Duodenal mucosa (tissue), 2 donors: Measurements from ENCODE around the gene SLC16A3.

Source experiments
- H3K27ac ChIP-seq: one replicate; pipeline ENCODE4 v1.7.0; 2013; ENCODE audit warnings: low read depth, low read length
- H3K27me3 ChIP-seq, 2 donors: one replicate each; pipeline ENCODE4 v1.7.0; 2013; ENCODE audit warnings: low read length in 2 of 2, control low read depth in 1 of 2; ENCODE audit not compliant: insufficient read depth in 2 of 2, control insufficient read depth in 1 of 2
- H3K36me3 ChIP-seq, 2 donors: one replicate each; pipeline ENCODE4 v1.7.0; 2013; ENCODE audit warnings: low read length in 2 of 2, control low read depth in 1 of 2; ENCODE audit not compliant: insufficient read depth in 2 of 2, control insufficient read depth in 1 of 2
- H3K4me1 ChIP-seq, 2 donors: one replicate each; pipeline ENCODE4 v1.7.0; 2013; ENCODE audit warnings: low read length in 2 of 2, control low read depth in 1 of 2; ENCODE audit not compliant: insufficient read depth in 2 of 2, control insufficient read depth in 1 of 2
- H3K4me3 ChIP-seq, 2 donors: one replicate each; pipeline ENCODE4 v1.7.0; 2013; ENCODE audit warnings: low read length in 2 of 2, low read depth in 1 of 2
- H3K9ac ChIP-seq, 2 donors: one replicate each; pipeline ENCODE4 v1.7.0; 2013; ENCODE audit warnings: low read length in 2 of 2, low read depth in 1 of 2
- H3K9me3 ChIP-seq, 2 donors: one replicate each; pipeline ENCODE4 v1.7.0; 2013; ENCODE audit warnings: low read length in 2 of 2, control low read depth in 1 of 2; ENCODE audit not compliant: control insufficient read depth in 1 of 2

SLC16A3 gene

DNA sequence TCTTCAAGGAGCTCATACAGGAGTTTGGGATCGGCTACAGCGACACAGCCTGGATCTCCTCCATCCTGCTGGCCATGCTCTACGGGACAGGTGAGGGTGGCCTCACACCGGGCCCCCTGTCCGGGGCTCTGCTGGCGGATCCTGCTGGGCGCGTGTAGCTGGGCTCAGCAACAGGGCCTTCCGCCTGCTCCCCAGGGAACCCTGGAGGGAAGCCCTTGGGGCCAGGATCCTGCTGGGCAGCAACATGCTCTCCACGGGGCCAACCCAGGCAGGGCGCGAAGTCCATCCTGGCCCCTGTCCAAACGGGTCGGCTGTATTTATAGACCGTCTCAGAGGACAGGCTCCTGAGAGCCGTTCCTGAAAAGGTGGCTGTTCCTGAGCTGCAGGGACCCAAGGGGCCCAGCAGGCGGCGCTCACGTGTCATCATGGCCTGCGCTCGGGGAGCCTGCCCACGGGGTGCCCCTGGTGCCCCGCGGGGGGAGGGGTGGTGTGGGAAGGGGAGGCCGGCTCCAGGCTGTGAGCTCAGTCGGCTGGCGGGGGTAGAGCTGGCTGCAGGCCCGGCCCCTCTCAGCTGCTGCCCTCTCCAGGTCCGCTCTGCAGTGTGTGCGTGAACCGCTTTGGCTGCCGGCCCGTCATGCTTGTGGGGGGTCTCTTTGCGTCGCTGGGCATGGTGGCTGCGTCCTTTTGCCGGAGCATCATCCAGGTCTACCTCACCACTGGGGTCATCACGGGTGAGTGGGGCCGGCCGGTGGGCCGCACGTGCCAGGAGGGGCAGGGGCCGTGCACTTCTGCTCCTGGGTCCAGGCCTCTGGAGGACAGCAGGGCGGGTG, 7.5 kb downstream of the SLC16A3 start:
- peaks cover 0 to 19% of the 10 kb centered on the region in 2 donors for H3K36me3 ChIP-seq
- no peaks in the 10 kb centered on the region for H3K9me3 ChIP-seq
- no peaks in the 10 kb centered on the region for H3K27me3 ChIP-seq
- H3K9ac ChIP-seq: peak overlapping the region; percentile 18 to 58
- peak overlapping the region; percentile 32 for H3K27ac ChIP-seq
- H3K4me1 ChIP-seq: peaks cover 47 to 68% of the 10 kb centered on the region in 2 donors
- no peak overlapping the region for H3K4me3 ChIP-seq

DNA sequence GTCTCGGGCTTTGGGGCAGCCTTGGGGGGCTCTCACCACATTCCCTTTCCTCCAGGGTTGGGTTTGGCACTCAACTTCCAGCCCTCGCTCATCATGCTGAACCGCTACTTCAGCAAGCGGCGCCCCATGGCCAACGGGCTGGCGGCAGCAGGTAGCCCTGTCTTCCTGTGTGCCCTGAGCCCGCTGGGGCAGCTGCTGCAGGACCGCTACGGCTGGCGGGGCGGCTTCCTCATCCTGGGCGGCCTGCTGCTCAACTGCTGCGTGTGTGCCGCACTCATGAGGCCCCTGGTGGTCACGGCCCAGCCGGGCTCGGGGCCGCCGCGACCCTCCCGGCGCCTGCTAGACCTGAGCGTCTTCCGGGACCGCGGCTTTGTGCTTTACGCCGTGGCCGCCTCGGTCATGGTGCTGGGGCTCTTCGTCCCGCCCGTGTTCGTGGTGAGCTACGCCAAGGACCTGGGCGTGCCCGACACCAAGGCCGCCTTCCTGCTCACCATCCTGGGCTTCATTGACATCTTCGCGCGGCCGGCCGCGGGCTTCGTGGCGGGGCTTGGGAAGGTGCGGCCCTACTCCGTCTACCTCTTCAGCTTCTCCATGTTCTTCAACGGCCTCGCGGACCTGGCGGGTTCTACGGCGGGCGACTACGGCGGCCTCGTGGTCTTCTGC, 8.4 kb downstream of the SLC16A3 start:
- no peaks in the 10 kb centered on the region for H3K9me3 ChIP-seq
- peaks cover 53 to 69% of the 10 kb centered on the region in 2 donors for H3K4me1 ChIP-seq
- H3K4me3 ChIP-seq: no peak overlapping the region
- H3K36me3 ChIP-seq: peaks cover 0 to 21% of the 10 kb centered on the region in 2 donors
- no peak overlapping the region for H3K27ac ChIP-seq
- H3K27me3 ChIP-seq: no peaks in the 10 kb centered on the region
- H3K9ac ChIP-seq: no peak overlapping the region

DNA sequence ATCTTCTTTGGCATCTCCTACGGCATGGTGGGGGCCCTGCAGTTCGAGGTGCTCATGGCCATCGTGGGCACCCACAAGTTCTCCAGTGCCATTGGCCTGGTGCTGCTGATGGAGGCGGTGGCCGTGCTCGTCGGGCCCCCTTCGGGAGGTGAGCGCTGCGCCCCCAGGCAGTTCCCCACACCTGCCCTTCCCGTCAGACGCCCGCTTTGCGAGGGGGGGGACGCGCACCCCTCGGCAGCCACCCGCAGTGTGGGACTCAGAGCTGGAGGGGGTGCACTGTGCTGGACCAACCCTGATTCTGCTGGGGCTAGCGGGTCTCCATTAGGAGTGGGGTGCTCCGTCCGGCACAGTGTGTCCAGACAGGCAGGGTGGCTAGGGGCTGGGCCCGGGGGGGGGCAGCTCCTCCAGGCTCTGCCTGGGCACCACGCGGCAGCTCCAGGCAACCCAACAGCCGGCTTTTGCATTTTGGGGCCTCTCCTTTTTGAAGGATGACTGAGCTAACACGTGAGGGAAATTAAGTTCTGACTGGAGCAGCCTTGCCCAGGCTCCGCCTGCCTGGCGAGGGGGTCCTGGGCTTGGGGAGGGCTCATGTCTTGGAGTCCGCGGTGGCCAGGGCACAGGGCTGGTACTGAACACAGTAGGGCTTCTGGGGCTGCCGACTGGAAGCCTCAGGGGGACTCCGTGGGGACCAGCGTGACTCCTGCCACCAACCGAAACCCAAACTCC, 9.1 kb downstream of the SLC16A3 start:
- Histone ChIP-seq H3K27me3 (no peaks in the 10 kb centered on the region), H3K36me3 (peaks cover 4 to 28% of the 10 kb centered on the region in 2 donors), H3K9ac (peak overlapping the region in 1 of 2 donors; percentile 51), H3K4me3 (peak overlapping the region; percentile 48 to 57), H3K27ac (no peak overlapping the region), H3K4me1 (peaks cover 60 to 72% of the 10 kb centered on the region in 2 donors), H3K9me3 (no peaks in the 10 kb centered on the region)

DNA sequence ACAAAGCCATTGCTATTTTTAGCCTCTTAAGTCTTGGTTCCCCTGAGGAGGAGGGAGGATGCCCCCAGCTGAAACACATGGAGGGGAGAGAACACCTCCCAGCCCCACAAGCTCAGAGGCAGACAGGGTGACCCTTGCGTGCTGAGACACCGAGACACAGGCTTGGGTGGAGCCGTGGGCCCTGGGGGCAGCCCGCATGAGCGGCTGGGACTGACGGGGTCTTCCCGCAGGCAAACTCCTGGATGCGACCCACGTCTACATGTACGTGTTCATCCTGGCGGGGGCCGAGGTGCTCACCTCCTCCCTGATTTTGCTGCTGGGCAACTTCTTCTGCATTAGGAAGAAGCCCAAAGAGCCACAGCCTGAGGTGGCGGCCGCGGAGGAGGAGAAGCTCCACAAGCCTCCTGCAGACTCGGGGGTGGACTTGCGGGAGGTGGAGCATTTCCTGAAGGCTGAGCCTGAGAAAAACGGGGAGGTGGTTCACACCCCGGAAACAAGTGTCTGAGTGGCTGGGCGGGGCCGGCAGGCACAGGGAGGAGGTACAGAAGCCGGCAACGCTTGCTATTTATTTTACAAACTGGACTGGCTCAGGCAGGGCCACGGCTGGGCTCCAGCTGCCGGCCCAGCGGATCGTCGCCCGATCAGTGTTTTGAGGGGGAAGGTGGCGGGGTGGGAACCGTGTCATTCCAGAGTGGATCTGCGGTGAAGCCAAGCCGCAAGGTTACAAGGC, 9.8 kb downstream of the SLC16A3 start:
- Histone ChIP-seq H3K36me3 (peaks cover 11 to 36% of the 10 kb centered on the region in 2 donors), H3K4me3 (peak overlapping the region; percentile 48 to 57), H3K4me1 (peaks cover 63 to 79% of the 10 kb centered on the region in 2 donors), H3K27me3 (no peaks in the 10 kb centered on the region), H3K9ac (peak overlapping the region in 1 of 2 donors; percentile 51), H3K27ac (no peak overlapping the region), H3K9me3 (no peaks in the 10 kb centered on the region)

DNA sequence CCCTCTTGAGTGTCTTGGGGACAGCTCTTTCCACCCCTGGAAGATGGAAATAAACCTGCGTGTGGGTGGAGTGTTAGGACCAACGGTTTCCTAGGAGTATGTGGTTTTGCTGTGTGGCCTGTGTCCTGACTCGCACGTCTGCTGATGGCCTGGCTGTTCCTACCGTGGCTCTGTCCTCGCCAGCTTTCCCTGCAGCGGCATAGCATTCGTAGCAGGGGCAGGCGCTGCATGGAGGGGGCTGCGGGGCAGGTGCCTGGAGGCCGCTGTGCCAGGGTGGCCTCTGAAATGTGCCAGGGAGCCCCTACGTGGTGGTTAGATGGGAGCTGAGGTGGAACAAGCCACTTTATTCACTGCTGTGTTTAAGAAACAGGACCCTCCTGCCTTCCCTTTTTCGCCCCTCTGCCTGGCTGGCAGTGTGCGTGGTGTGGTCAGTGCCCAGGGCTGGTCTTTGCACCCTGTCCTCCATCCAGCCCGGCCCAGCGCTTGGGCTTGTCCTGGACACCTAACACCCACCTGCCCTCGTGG, 10.6 kb downstream of the SLC16A3 start:
- Histone ChIP-seq H3K9me3 (no peaks in the 10 kb centered on the region), H3K9ac (peak overlapping the region in 1 of 2 donors; percentile 2), H3K4me1 (peaks cover 63 to 81% of the 10 kb centered on the region in 2 donors), H3K4me3 (no peak overlapping the region), H3K36me3 (peaks cover 19 to 44% of the 10 kb centered on the region in 2 donors), H3K27ac (no peak overlapping the region), H3K27me3 (no peaks in the 10 kb centered on the region)

DNA sequence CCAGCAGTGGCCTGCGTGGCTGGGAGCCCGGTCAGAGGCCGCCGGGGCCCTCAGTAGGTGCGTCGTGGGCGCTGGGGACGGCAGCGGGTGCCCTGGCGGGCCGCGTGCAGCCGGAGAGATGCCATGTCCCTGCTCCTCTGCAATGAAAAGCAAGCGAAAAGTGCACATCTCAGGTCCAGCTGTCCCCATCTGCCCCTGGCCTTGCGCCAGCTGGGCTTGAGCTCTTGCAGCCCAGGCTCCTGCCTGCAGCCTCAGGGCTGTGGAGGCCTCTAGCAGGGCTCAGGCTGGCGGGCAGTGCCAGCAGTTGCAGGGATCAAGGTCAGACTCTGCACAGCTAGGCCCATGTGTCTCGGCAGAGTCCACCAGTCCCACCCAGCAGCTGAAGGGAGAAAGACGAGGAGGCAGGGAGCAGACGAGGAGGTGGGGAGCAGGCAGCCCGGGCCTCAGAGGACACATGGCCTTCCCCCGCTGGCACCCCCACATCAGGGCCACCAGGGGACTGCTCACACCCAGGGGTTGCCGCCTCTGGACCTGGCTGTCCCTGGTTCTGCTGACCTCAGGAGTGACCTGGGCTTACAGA, 11.2 kb downstream of the SLC16A3 start:
- H3K4me1 ChIP-seq: peaks cover 63 to 77% of the 10 kb centered on the region in 2 donors
- H3K27me3 ChIP-seq: no peaks in the 10 kb centered on the region
- H3K4me3 ChIP-seq: no peak overlapping the region
- peaks cover 24 to 49% of the 10 kb centered on the region in 2 donors for H3K36me3 ChIP-seq
- no peaks in the 10 kb centered on the region for H3K9me3 ChIP-seq
- H3K9ac ChIP-seq: no peak overlapping the region
- no peak overlapping the region for H3K27ac ChIP-seq

DNA sequence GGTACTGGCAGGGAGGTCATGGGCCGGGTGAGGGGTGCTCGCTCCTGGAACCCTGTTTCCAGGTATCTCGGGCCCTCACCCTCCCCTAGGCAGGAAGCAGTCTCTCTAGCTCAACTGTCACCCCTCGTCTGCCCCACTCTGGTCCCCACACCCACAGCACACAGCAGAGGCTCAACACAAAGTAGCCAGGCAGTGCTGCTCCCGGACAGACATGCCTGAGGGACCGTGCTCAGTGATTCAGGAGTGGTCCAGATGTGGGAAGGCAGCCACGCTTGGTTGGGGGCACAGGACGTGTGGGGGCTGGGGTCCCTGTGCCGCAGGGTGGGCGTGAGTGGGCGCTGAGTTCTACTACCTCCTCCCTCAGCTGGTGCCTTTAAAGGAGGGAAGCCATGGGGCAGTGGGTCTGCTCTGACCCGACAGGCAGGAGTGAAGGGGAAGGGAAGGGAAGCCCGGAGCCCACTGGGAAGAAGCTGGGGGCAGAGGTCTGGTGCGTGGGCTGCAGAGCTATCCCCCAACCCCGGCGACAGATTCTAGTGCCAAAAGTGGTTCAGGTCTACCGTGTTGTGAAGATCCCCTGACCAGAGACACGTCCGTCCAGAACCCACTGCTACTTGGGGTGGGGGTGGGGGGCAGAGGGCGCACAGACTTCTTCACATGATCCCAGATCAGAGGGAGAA, 11.8 kb downstream of the SLC16A3 start:
- H3K4me3 ChIP-seq: no peak overlapping the region
- H3K4me1 ChIP-seq: peaks cover 58 to 75% of the 10 kb centered on the region in 2 donors
- peak overlapping the region; percentile 2 for H3K27ac ChIP-seq
- H3K9ac ChIP-seq: no peak overlapping the region
- H3K9me3 ChIP-seq: no peaks in the 10 kb centered on the region
- no peaks in the 10 kb centered on the region for H3K27me3 ChIP-seq
- peaks cover 31 to 56% of the 10 kb centered on the region in 2 donors for H3K36me3 ChIP-seq

DNA sequence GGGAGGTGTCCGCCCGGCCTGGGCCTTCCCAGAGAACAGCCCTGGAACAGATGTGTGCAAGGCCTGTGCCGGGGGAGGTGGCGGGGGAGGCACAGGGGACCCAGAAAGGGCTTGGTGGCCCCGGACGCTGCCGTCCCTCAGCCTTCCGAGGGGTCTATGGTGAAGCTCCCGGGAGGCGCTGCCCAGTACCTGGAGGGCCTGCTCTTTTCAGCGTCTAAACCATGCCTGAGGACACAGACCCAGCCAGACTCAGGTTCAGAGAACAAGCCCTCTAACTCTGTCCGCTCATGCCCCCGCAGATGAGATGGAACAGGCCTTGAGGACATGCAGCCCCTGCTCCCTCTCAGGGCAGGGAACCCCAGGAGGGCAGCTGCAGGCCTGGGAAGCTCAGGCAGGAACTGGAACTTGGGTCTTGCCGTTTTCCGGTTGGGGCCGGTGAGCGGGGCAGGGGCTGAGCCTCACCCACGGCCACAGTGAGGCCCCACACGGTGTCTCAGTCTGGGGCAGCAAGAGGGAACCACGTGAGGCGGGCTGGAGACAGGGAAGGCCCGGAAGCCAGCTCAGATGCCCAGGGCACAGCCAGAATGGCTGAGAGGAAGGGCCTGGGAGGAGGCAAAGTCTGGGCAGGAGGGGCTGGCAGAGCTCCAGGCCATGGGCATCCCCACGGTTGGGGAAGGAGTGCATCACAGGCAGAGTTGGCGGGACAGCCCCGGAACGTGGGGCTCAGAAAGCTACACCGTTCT, 12.5 kb downstream of the SLC16A3 start:
- Histone ChIP-seq H3K4me1 (peaks cover 51 to 68% of the 10 kb centered on the region in 2 donors), H3K27ac (no peak overlapping the region), H3K27me3 (no peaks in the 10 kb centered on the region), H3K9ac (peak overlapping the region in 1 of 2 donors; percentile 54), H3K4me3 (no peak overlapping the region), H3K9me3 (no peaks in the 10 kb centered on the region), H3K36me3 (peaks cover 38 to 63% of the 10 kb centered on the region in 2 donors)
